Muscle of leg (tissue), 11 donors: ENCODE measurements around the gene SLC38A9. TPM values are rescaled to one million over a fixed set of nuclear protein-coding genes. Genes with fewer than 3 reads are reported as not detected.
"Not testable (repeated sequence)": the region's sequence is repeated elsewhere in the genome, so short reads cannot be mapped to it uniquely, and the experiment has no call there.

ENCODE experiments used
- DNase-seq: peaks from one replicate; pipeline ENCODE4 v3.0.0; 2013
- H3K27ac ChIP-seq: one replicate; pipeline ENCODE4 v1.5.1; 2013; ENCODE audit warnings: mild to moderate bottlenecking, low read length, control low read depth
- H3K27me3 ChIP-seq: one replicate; pipeline ENCODE4 v1.6.1; 2013; ENCODE audit warnings: low read length; ENCODE audit not compliant: control insufficient read depth, insufficient read depth
- H3K36me3 ChIP-seq: one replicate; pipeline ENCODE4 v1.6.1; 2013; ENCODE audit warnings: low read length; ENCODE audit not compliant: control insufficient read depth, insufficient read depth
- H3K4me1 ChIP-seq: one replicate; pipeline ENCODE4 v1.6.1; 2013; ENCODE audit warnings: low read length; ENCODE audit not compliant: control insufficient read depth, insufficient read depth
- H3K4me3 ChIP-seq: one replicate; pipeline ENCODE4 v1.5.1; 2013; ENCODE audit warnings: low read length, control low read depth
- H3K9me3 ChIP-seq: replicated peaks from 2 replicates; pipeline ENCODE4 v1.6.1; 2013; ENCODE audit warnings: low read depth, low read length; ENCODE audit not compliant: control insufficient read depth
- WGBS: methylation state at CpG from one replicate; pipeline ENCODE4 v1.1.5; 2013; ENCODE audit warnings: missing lambda C conversion rate; ENCODE audit not compliant: insufficient coverage; 5-methylcytosine and 5-hydroxymethylcytosine counted together
- polyA plus RNA-seq, 8 donors: library from polyadenylated mRNA; unstranded; fragments of 120-200 nt; gene quantifications; one replicate each; pipeline versions ENCODE4 v1.2.1 to v1.2.3, GENCODE V29; 2013; ENCODE audit warnings: inconsistent platforms in 1 of 8, low replicate concordance in 1 of 8; ENCODE audit not compliant: insufficient read length in 8 of 8, insufficient read depth in 1 of 8
- total RNA-seq: library from RNA; stranded (reverse); fragments of 120-200 nt; gene quantifications from one replicate; pipeline ENCODE4 v1.2.4, GENCODE V29; 2013

SLC38A9 gene
- total and polyA plus RNA-seq, 9 donors: 10.1 to 21.2 (median 12.0) TPM

DNA sequence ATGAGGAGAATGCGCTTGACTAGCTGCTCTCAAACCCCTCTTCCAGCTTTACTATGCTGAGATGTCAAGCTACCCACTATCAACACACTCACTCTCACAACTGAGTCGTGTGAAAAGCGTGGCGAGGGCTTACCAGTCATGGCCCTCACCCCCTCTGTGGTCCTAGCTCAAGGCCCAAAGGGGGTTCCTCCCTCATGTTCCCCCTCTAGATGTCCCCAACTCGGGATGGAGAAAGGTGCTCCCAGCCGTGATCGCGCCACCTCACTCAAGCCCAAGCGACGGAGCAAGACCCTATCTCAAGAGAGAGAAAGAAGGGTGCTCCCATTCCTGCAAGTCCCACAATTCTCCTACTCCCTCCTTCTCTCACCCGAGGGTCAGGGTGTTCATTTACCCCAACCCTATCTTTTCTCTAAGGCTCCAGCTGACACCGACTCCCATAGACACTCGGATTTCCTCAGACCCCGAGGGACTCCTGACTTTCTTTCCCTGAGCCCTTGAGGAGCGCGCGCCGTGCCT is 559 bp downstream of the SLC38A9 start:
- Histone ChIP-seq H3K4me1 (peaks cover 7% of the 10 kb centered on the region), H3K36me3 (no peaks in the 10 kb centered on the region), H3K27ac (peak overlapping the region; percentile 42), H3K9me3 (no peaks in the 10 kb centered on the region), H3K27me3 (no peaks in the 10 kb centered on the region), H3K4me3 (peak overlapping the region; percentile 99)
- peak; percentile 9 for DNase-seq
- WGBS: 8% methylated on average over 12 of the region's 18 CpGs

DNA sequence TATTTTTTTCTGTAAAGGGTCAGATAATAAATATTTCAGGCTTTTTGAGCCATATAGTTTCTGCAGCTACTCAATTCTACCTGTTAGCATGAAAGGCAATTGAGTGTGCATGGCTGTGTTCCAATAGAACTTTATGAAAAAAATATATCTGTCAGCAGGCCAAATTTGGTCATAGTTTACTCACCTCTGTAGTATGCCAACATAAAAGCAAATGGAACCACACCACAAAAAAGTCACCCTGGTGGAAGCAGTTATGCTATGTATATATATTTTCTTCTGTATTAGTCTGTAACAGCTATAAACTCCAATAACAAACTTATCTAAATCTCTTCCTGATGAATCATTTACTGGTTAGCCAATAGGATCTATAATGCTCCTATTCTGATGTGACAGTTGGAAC is 3.4 kb downstream of the SLC38A9 start:
- Histone ChIP-seq H3K27ac (no peak overlapping the region), H3K27me3 (no peaks in the 10 kb centered on the region), H3K4me3 (no peak overlapping the region), H3K9me3 (no peaks in the 10 kb centered on the region), H3K4me1 (peaks cover 7% of the 10 kb centered on the region), H3K36me3 (peaks cover 2% of the 10 kb centered on the region)
- no peak for DNase-seq

DNA sequence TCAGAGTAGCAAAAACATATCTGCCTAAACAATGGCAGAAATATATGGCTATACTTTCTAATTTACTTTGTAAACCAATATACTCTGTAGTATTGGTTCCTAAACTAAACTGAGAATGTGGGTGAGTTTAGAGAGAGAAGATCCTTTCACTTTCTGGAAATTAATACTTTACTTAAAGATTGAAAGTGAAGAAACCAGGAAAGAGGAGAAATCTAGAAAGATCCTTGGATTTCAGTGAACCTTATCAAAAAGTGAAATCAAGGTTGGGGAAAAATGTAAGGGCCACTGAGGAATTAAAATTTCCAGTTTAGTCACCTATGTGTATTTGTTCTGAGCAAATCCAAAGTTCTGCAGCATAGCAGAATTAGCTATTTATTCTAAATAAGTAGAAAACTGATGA is 5.9 kb downstream of the SLC38A9 start:
- Histone ChIP-seq H3K9me3 (no peaks in the 10 kb centered on the region), H3K27me3 (no peaks in the 10 kb centered on the region), H3K4me3 (no peak overlapping the region), H3K36me3 (peaks cover 2% of the 10 kb centered on the region), H3K4me1 (peaks cover 1% of the 10 kb centered on the region), H3K27ac (no peak overlapping the region)
- no peak for DNase-seq

DNA sequence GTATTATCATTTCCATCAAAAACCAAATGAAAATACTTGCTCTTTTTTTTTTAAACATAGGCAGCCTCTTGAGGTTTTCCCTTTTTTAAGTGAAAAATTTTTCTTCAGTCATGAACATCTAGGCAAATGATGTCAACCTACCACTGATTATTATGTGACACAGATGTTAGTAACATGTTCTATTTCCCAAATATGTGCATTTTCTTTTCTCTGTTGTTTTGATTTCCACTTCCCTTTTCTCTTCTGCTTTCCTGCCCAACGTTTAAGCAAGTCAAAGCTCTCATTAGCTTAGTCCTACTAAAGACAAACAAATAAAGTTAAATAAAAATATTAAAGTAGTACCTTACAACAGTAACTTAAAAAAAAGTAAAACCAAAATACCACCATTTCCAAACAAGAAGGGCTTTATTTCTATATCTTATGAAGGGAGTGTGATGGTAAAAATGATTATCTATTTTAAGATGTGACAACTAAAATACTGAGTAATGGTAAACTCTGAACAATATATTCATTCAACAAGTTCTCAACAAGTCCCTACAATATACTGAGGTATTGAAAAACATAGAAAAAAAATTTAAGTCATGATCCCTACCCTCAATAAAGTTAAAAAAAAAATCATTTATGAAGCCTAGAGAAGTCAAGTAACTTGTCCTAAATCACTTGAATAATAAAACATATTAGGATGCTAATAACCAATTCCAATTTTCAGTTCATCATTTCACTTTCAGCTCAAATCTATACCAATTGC is 9.4 kb downstream of the SLC38A9 start:
- Histone ChIP-seq H3K27me3 (no peaks in the 10 kb centered on the region), H3K4me3 (no peak overlapping the region), H3K36me3 (peaks cover 2% of the 10 kb centered on the region), H3K9me3 (no peaks in the 10 kb centered on the region), H3K4me1 (no peaks in the 10 kb centered on the region), H3K27ac (no peak overlapping the region)
- no CpG with 5 or more reads among the region's 1 CpG for WGBS
- peak; percentile 18 for DNase-seq

DNA sequence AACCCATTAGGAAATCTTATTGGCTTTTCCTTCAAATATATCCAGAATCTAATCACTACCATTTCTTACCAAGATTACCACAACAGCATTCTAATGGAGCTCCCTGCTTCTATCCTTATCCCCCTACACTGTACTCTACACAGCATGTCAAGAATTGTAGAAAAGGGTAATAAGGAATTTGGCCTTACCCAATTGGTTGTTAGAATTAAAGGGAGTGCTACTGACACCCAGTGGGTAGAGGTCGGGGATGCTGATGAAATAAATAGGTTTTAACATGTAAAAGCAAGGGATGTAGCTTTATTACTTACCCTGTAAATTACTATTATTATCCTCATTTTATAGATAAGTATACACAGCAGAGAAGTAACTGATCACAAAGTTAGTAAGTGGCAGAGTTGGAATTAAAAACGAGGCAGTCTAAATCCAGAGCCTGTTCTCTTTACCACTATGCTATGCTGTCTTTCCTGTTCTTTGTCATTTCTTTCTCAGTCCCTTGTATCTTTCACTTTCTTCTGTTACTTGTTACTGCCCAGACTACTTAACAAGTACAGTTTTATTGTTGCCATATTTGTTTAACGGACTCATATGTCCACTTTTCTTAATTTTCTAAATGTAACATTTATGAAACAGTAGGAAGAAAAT is 10.5 kb downstream of the SLC38A9 start:
- H3K27me3 ChIP-seq: no peaks in the 10 kb centered on the region
- no peak overlapping the region for H3K27ac ChIP-seq
- H3K4me1 ChIP-seq: no peaks in the 10 kb centered on the region
- no CpG with 5 or more reads among the region's 3 CpGs for WGBS
- peaks cover 2% of the 10 kb centered on the region for H3K36me3 ChIP-seq
- no peaks in the 10 kb centered on the region for H3K9me3 ChIP-seq
- no peak overlapping the region for H3K4me3 ChIP-seq
- DNase-seq: no peak

DNA sequence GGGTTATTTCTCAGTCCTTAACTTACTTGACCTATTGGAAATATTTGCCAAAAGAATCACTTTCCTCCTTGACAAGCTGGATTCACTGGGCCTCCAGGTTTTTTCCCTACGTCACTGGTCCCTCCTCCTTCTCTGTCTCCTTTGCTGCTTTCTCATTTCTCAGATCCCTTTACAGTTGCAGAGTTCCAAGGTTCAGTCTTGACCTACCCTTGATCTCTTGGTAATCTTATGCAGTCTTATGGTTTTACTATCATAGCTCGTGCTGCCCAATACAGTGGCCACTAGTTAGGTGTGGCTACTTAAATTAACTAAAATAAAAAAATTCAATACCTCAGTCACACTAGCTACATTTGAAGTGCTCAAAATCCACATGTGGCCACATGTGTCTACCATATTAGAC is 11.4 kb downstream of the SLC38A9 start:
- H3K4me3 ChIP-seq: no peak overlapping the region
- no peak overlapping the region for H3K27ac ChIP-seq
- peaks cover 2% of the 10 kb centered on the region for H3K36me3 ChIP-seq
- DNase-seq: no peak
- no peaks in the 10 kb centered on the region for H3K4me1 ChIP-seq
- no peaks in the 10 kb centered on the region for H3K9me3 ChIP-seq
- no peaks in the 10 kb centered on the region for H3K27me3 ChIP-seq
- 100% methylated on average over 1 of the region's 2 CpGs for WGBS

GRCh38 chr5:55699041-55699688 is 13.0 kb downstream of the SLC38A9 start:
- Histone ChIP-seq H3K36me3 (peaks cover 2% of the 10 kb centered on the region), H3K4me1 (no peaks in the 10 kb centered on the region), H3K27me3 (no peaks in the 10 kb centered on the region), H3K9me3 (no peaks in the 10 kb centered on the region), H3K27ac (no peak overlapping the region), H3K4me3 (no peak overlapping the region)
- WGBS: no CpG with 5 or more reads among the region's 3 CpGs
- no peak for DNase-seq

- not testable (repeated sequence) for H3K36me3 ChIP-seq, DNase-seq, H3K27ac ChIP-seq, H3K4me3 ChIP-seq, H3K4me1 ChIP-seq, H3K9me3 ChIP-seq, H3K27me3 ChIP-seq
- 100% methylated on average over 2 of the region's 31 CpGs for WGBS
Observed at GRCh38 chr5:55696704-55697103, 15.4 kb downstream of the SLC38A9 start.

- no peak overlapping the region for H3K27ac ChIP-seq
- no peaks in the 10 kb centered on the region for H3K36me3 ChIP-seq
- H3K9me3 ChIP-seq: no peaks in the 10 kb centered on the region
- H3K27me3 ChIP-seq: no peaks in the 10 kb centered on the region
- DNase-seq: peak; percentile 49
- H3K4me1 ChIP-seq: peaks cover 8% of the 10 kb centered on the region
- 71% methylated on average over 3 of the region's 3 CpGs for WGBS
- no peak overlapping the region for H3K4me3 ChIP-seq
Observed at GRCh38 chr5:55694152-55694830, 17.8 kb downstream of the SLC38A9 start.

GRCh38 chr5:55692509-55692908 is 19.6 kb downstream of the SLC38A9 start:
- Histone ChIP-seq H3K27me3 (no peaks in the 10 kb centered on the region), H3K4me1 (peaks cover 8% of the 10 kb centered on the region), H3K4me3 (no peak overlapping the region), H3K9me3 (no peaks in the 10 kb centered on the region), H3K36me3 (no peaks in the 10 kb centered on the region), H3K27ac (no peak overlapping the region)
- DNase-seq: no peak
- no CpG with 5 or more reads among the region's 1 CpG for WGBS
